MM.1S (cell line): ENCODE results near the gene IFIT5.

Source experiments
- DNase-seq: peaks from one replicate; pipeline ENCODE4 v3.0.0-alpha.2; 2015
- H2AFZ ChIP-seq: fragments of 300-600 bp; sonication (generic); 2 replicates; pipeline ENCODE4 v1.6.0; 2016; ENCODE audit warnings: antibody characterized with exemption, low read length
- H3F3A ChIP-seq: fragments of 300-600 bp; sonication (generic); 2 replicates; pipeline ENCODE4 v1.6.1; 2016; ENCODE audit warnings: mild to moderate bottlenecking, antibody characterized with exemption, low read length, moderate library complexity, mixed read lengths; ENCODE audit not compliant: insufficient read depth
- H3K27ac ChIP-seq: fragments of 300-600 bp; sonication (generic); 2 replicates; pipeline ENCODE4 v1.5.1; 2016; ENCODE audit warnings: mild to moderate bottlenecking, low read length
- H3K27me3 ChIP-seq: fragments of 300-600 bp; sonication (generic); replicated peaks from 2 replicates; pipeline ENCODE4 v1.6.0; 2016; ENCODE audit warnings: low read length; ENCODE audit not compliant: insufficient read depth
- H3K36me3 ChIP-seq: fragments of 300-600 bp; sonication (generic); replicated peaks from 2 replicates; pipeline ENCODE4 v1.6.1; 2016; ENCODE audit warnings: mild to moderate bottlenecking, low read length, mixed read lengths; ENCODE audit not compliant: insufficient read depth
- H3K4me1 ChIP-seq: fragments of 300-600 bp; sonication (generic); 2 replicates; pipeline ENCODE4 v1.6.1; 2016; ENCODE audit warnings: low read length, mixed read lengths
- H3K4me2 ChIP-seq: fragments of 300-600 bp; sonication (generic); 2 replicates; pipeline ENCODE4 v1.6.0; 2016; ENCODE audit warnings: low read depth, low read length
- H3K4me3 ChIP-seq: fragments of 300-600 bp; sonication (generic); 2 replicates; pipeline ENCODE4 v1.5.1; 2016; ENCODE audit warnings: low read length, mixed read lengths
- H3K79me2 ChIP-seq: fragments of 300-600 bp; sonication (generic); 2 replicates; pipeline ENCODE4 v1.6.1; 2016; ENCODE audit warnings: mixed run types, low read length, mixed read lengths
- H3K9ac ChIP-seq: fragments of 300-600 bp; sonication (generic); 2 replicates; pipeline ENCODE4 v1.6.1; 2016; ENCODE audit warnings: low read length, mixed read lengths
- H3K9me2 ChIP-seq: fragments of 300-600 bp; sonication (generic); replicated peaks from 2 replicates; pipeline ENCODE4 v1.6.1; 2016; ENCODE audit warnings: mild to moderate bottlenecking, low read length, mixed read lengths; ENCODE audit not compliant: insufficient read depth
- H3K9me3 ChIP-seq: fragments of 300-600 bp; sonication (generic); replicated peaks from 2 replicates; pipeline ENCODE4 v1.6.1; 2016; ENCODE audit warnings: mild to moderate bottlenecking, low read length, mixed read lengths; ENCODE audit not compliant: insufficient read depth
- H4K20me1 ChIP-seq: fragments of 300-600 bp; sonication (generic); 2 replicates; pipeline ENCODE4 v1.6.1; 2016; ENCODE audit warnings: mild to moderate bottlenecking, low read length, moderate library complexity, mixed read lengths; ENCODE audit not compliant: insufficient read depth
- EZH2 ChIP-seq: fragments of 300-600 bp; sonication (generic); optimal IDR thresholded peaks from 2 replicates; pipeline ENCODE3; 2017; ENCODE audit warnings: low read depth, mild to moderate bottlenecking, antibody characterized with exemption, low read length, mixed read lengths
- EZH2phosphoT487 ChIP-seq: fragments of 300-600 bp; sonication (generic); IDR thresholded peaks from 2 replicates; pipeline ENCODE4 v1.6.1; 2018; ENCODE audit warnings: antibody characterized with exemption, low read length
- TF ChIP-seq, protein P1 (sequence below): fragments of 300-600 bp; sonication (generic); IDR thresholded peaks from 2 replicates; pipeline ENCODE4 v1.5.1; 2016; ENCODE audit warnings: antibody characterized with exemption, low read length, mixed read lengths

Gene IFIT5

DNA sequence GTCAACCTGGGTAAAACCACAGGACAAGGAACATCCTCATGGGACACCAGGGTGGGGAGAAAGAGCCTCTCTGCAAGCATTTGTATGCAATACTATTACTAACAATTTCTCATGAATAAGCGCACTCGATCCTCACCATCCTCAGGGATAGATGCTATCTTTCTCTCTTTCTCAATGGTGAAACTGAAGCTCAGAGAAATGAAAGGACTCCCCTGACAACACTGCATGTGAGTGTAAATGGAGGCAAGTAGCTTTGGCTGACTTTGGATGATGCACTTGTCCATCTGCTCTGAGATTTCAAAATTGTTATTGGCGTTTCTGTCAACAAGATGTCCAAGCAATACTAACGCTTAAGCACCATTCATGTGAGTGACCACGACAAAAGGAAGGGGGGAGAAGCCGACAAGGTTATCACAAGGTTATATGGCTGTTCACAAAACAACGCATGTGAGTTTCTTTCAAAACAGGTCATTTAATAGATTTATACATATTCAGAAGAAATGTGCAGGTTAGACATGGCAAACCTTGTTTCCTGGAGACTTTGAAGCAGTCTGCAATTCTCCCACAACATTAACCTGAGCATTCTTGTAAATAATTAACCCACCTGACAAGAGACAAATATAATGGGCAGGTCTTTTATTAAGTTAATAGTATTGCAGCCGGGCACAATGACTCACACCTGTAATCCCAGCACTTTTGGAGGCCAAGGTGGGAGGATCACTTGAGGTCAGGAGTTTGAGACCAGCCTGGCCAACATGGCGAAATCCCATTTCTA, 54.0 kb downstream of the IFIT5 start:
- H3K4me1 ChIP-seq, result no peaks in the 10 kb centered on the region; the same call in 1 of the 2 replicates
- H3K9ac ChIP-seq, result no peak overlapping the region
- H2AFZ ChIP-seq, result no peak overlapping the region
- no peaks in the 10 kb centered on the region for H3K9me2 ChIP-seq
- no peak overlapping the region for H3K4me2 ChIP-seq
- no peak for DNase-seq
- no peaks in the 10 kb centered on the region for H3K79me2 ChIP-seq
- no peaks in the 10 kb centered on the region for H3K9me3 ChIP-seq
- no peaks in the 10 kb centered on the region for H3F3A ChIP-seq
- H3K27ac ChIP-seq, result no peak overlapping the region
- TF ChIP-seq EZH2phosphoT487 (no peak), EZH2 (no peak)
- TF ChIP-seq, protein P1, sequence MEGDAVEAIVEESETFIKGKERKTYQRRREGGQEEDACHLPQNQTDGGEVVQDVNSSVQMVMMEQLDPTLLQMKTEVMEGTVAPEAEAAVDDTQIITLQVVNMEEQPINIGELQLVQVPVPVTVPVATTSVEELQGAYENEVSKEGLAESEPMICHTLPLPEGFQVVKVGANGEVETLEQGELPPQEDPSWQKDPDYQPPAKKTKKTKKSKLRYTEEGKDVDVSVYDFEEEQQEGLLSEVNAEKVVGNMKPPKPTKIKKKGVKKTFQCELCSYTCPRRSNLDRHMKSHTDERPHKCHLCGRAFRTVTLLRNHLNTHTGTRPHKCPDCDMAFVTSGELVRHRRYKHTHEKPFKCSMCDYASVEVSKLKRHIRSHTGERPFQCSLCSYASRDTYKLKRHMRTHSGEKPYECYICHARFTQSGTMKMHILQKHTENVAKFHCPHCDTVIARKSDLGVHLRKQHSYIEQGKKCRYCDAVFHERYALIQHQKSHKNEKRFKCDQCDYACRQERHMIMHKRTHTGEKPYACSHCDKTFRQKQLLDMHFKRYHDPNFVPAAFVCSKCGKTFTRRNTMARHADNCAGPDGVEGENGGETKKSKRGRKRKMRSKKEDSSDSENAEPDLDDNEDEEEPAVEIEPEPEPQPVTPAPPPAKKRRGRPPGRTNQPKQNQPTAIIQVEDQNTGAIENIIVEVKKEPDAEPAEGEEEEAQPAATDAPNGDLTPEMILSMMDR, result no peak
- no peaks in the 10 kb centered on the region for H3K27me3 ChIP-seq
- H3K4me3 ChIP-seq, result no peak overlapping the region
- no peaks in the 10 kb centered on the region for H3K36me3 ChIP-seq
- no peaks in the 10 kb centered on the region for H4K20me1 ChIP-seq

DNA sequence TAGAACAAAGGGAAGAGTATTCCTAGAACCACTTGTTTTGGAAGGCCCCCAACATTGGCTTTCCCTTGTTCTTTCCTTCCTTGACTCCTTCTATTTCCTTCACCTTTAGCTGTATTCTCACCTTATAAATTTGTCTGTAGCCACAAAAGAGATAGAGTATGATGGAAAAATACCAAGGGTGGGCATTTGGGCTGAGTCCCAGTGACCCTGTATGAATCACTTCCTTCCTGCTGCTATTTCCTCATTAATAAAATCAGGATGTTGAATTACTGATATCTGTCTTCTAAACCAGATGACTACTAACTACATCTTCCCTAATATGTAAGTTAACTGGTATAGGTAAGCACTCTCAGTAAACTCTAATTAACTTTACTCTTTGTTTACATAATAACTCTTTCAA, 55.1 kb downstream of the IFIT5 start:
- Histone ChIP-seq H3K9ac (no peak overlapping the region), H3K27ac (no peak overlapping the region), H3K9me3 (no peaks in the 10 kb centered on the region), H3K4me2 (no peak overlapping the region), H3K27me3 (no peaks in the 10 kb centered on the region), H4K20me1 (no peaks in the 10 kb centered on the region), H3K9me2 (no peaks in the 10 kb centered on the region), H3K36me3 (no peaks in the 10 kb centered on the region), H3K4me3 (no peak overlapping the region), H3F3A (no peaks in the 10 kb centered on the region), H3K79me2 (no peaks in the 10 kb centered on the region), H3K4me1 (no peaks in the 10 kb centered on the region; the same call in 1 of the 2 replicates), H2AFZ (no peak overlapping the region)
- TF ChIP-seq, protein P1, result no peak
- TF ChIP-seq EZH2, result no peak
- no peak for TF ChIP-seq EZH2phosphoT487
- DNase-seq, result no peak
